ENCODE measurements around the gene METTL24. TPM values are rescaled to one million over a fixed set of nuclear protein-coding genes. Genes with fewer than 3 reads are reported as not detected.

Gene METTL24
- total RNA-seq, 1 experiment from 2014 or later, result 0.61 TPM

DNA sequence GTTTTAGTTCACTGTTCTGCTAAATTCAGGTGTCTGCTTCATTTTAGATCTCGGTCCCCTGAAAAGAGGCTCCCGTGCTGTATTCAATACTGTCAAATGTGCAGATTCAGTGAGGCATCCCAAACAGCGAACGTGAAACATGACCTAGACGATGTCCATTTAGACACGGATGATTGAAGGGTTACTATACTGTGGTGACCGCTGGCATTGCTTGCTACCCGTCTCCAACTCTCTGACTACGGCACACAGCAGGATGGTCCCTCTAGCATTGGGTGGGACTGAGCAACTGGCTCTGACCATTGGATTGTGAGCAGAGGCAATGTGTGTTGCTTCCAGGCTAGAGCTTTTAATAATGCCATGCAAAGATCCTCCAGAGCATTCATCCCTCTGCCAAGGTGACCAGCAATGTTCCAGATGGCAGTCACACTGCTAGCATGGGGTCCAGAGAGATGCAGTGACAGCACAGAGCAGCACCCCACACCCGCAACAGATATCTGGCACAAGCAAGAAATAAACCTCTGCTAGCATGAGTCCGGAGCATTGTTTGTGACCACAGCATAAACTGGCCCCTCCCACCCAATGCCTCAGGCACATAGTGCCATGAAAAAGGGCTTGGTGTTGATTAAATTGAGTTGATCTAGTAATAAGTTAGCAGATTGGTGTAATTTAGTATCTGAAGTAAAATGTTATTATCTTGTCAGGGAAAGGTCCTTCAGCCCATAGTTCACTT is 9.0 kb downstream of the METTL24 start:
- Histone ChIP-seq H2BK20ac (ENCODE audit: low read depth, low read length, poor library complexity, severe bottlenecking) (no peak overlapping the region), H3K27ac (ENCODE audit: insufficient read length, low read depth, low read length) (no peak overlapping the region), H2BK120ac (ENCODE audit: low read depth, low read length, poor library complexity, severe bottlenecking) (no peak overlapping the region), H3K4me2 (ENCODE audit: insufficient read depth, insufficient read length, low read length) (no peak overlapping the region), H2BK5ac (ENCODE audit: insufficient read length, low read length) (no peak overlapping the region), H3K23me2 (ENCODE audit: insufficient read length, low read depth, low read length, poor library complexity, severe bottlenecking) (no peaks in the 10 kb centered on the region), H4K8ac (replicated peaks; ENCODE audit: insufficient read length, low read depth, low read length) (no peak overlapping the region), H2AK5ac (ENCODE audit: insufficient read length, low read length) (no peak overlapping the region), H3K9me3 (ENCODE audit: control insufficient read depth, low read depth, low read length) (no peaks in the 10 kb centered on the region), H3K18ac (ENCODE audit: insufficient read length, low read depth, low read length) (no peak overlapping the region), H3K4ac (ENCODE audit: low read depth, low read length) (no peak overlapping the region), H3K79me2 (ENCODE audit: insufficient read depth, low read length) (no peaks in the 10 kb centered on the region), H3K79me1 (ENCODE audit: insufficient read depth, low read depth, low read length, poor library complexity, severe bottlenecking) (no peaks in the 10 kb centered on the region), H3T11ph (ENCODE audit: low read length) (no peak overlapping the region), H4K91ac (ENCODE audit: insufficient read length, low read depth, low read length) (no peak overlapping the region), H3K14ac (ENCODE audit: insufficient read depth, low read length) (no peak overlapping the region; the same call in 1 of the 2 replicates), H2BK15ac (ENCODE audit: low read depth, low read length) (no peak overlapping the region), H3K56ac (ENCODE audit: insufficient read length, low read depth, low read length) (no peak overlapping the region), H2AFZ (ENCODE audit: low read length) (no peak overlapping the region), H3K9ac (ENCODE audit: extremely low read depth, insufficient read length, low read length) (no peak overlapping the region), H2BK12ac (ENCODE audit: insufficient read length, low read depth, low read length) (no peak overlapping the region), H4K5ac (ENCODE audit: insufficient read length, low read depth, low read length) (no peak overlapping the region), H3K4me1 (ENCODE audit: insufficient read depth, low read length) (no peaks in the 10 kb centered on the region), H4K20me1 (ENCODE audit: control insufficient read depth, insufficient read depth, insufficient read length) (no peaks in the 10 kb centered on the region), H3K23ac (ENCODE audit: insufficient read length, low read depth, low read length) (no peak overlapping the region), H3K27me3 (ENCODE audit: insufficient read depth, low read length) (no peaks in the 10 kb centered on the region)
- DNase-seq, result no peak
- TF ChIP-seq CTCF (conservative IDR thresholded peaks at IDR 0.05), result no peak
- H3K36me3 Mint-ChIP-seq (ENCODE audit: insufficient read depth in 1 of 3, low read depth in 3 of 3), result no peaks in the 10 kb centered on the region
- H3K27ac Mint-ChIP-seq, result no peak overlapping the region
- H3K4me3 Mint-ChIP-seq, result no peak overlapping the region
- H3K4me1 Mint-ChIP-seq, result peaks cover 26% of the 10 kb centered on the region in 2 experiments
- WGBS (ENCODE audit: extremely low coverage, insufficient read length, low lambda C conversion rate), result no CpG with 5 or more reads among the region's 11 CpGs
- no peaks in the 10 kb centered on the region for H3K27me3 Mint-ChIP-seq (ENCODE audit: low read depth)
- H3K9me3 Mint-ChIP-seq, result no peaks in the 10 kb centered on the region

All from H9 (cell line).